Tibial nerve (tissue), 4 donors: ENCODE measurements around the gene NPEPPS. TPM values are rescaled to one million over a fixed set of nuclear protein-coding genes. Genes with fewer than 3 reads are reported as not detected.

Source experiments
- DNase-seq, 2 donors: peaks; one replicate each; pipeline ENCODE4 v3.0.0-alpha.2; 2019; ENCODE audit warnings: low spot score in 2 of 2
- H3K27ac ChIP-seq, 4 donors: fragments of 200-600 bp; sonication (generic) in 3 of 4; one replicate each; pipeline ENCODE4 v1.5.1; 2017 to 2019; ENCODE audit warnings: mild to moderate bottlenecking in 1 of 4
- H3K27me3 ChIP-seq, 2 donors: fragments of 200-600 bp; sonication (generic) in 1 of 2; one replicate each; pipeline versions ENCODE4 v1.5.1 to v1.6.0; 2017 to 2019
- H3K36me3 ChIP-seq, 3 donors: fragments of 200-600 bp; sonication (generic); one replicate each; pipeline ENCODE4 v1.5.1; 2018 to 2019
- H3K4me1 ChIP-seq, 4 donors: fragments of 200-600 bp; sonication (generic) in 3 of 4; one replicate each; pipeline ENCODE4 v1.5.1; 2017 to 2019
- H3K4me3 ChIP-seq, 4 donors: fragments of 200-600 bp; sonication (generic) in 3 of 4; one replicate each; pipeline ENCODE4 v1.5.1; 2017 to 2019; ENCODE audit warnings: mild to moderate bottlenecking in 1 of 4, moderate library complexity in 1 of 4
- H3K9me3 ChIP-seq, 4 donors: fragments of 200-600 bp; sonication (generic) in 3 of 4; one replicate each; pipeline ENCODE4 v1.5.1; 2017 to 2019
- CTCF ChIP-seq, 5 experiments: fragments of 200-600 bp in 3 of 5; fragments of 450-650 bp in 2 of 5; sonication (generic) in 3 of 5; IDR thresholded peaks; one replicate each; pipeline ENCODE4 v1.5.1; 2016 to 2019; ENCODE audit warnings: antibody characterized with exemption in 5 of 5, mild to moderate bottlenecking in 3 of 5, moderate library complexity in 2 of 5
- EP300 ChIP-seq, 2 donors: sonication (generic); formaldehyde crosslinking; IDR thresholded peaks; one replicate each; pipeline ENCODE4 v1.6.1; 2017; ENCODE audit warnings: antibody characterized with exemption in 2 of 2, mild to moderate bottlenecking in 1 of 2
- POLR2A ChIP-seq, 2 donors: fragments of 450-650 bp; IDR thresholded peaks; one replicate each; pipeline ENCODE4 v1.6.1; 2017; ENCODE audit warnings: antibody characterized with exemption in 2 of 2, mild to moderate bottlenecking in 2 of 2, moderate library complexity in 2 of 2
- WGBS, 2 donors: methylation state at CpG; one replicate each; pipeline ENCODE4 v1.1.5; 2018; 5-methylcytosine and 5-hydroxymethylcytosine counted together
- total RNA-seq, 4 donors: library from RNA; depleted of rRNA; stranded (reverse); fragments of >200 nt; gene quantifications; one replicate each; pipeline ENCODE4 v1.1.0, GENCODE V29; 2016

Gene NPEPPS
- total RNA-seq, 4 donors from 2014 or later = 102 to 118 (median 115) TPM

DNA sequence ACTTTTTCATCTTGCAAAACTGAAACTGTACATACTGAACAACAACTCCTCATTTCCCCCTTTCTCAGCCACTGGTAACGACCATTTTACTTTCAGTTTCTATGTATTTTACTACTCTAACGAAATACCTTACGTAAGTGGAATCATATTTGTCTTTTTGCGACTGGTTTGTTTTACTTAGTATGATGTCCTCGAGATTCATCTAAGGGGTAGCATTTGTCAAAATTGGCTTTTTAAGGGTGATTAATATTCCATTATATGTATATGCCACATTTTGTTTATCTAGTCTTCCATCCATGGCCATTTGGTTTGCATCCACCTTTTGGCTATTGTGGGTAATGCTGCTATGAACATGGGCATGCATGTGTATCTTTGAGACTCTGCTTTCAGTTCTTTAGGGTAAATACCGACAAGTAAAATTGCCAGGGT lies 129.2 kb downstream of the NPEPPS start:
- Histone ChIP-seq H3K36me3 (peaks cover 14 to 100% (median 47%) of the 10 kb centered on the region in 3 donors), H3K27ac (peak overlapping the region in 1 of 4 donors; percentile 28), H3K9me3 (no peaks in the 10 kb centered on the region), H3K4me3 (peak overlapping the region in 1 of 4 donors; percentile 0), H3K4me1 (peaks cover 0 to 23% (median 2%) of the 10 kb centered on the region in 4 donors), H3K27me3 (no peaks in the 10 kb centered on the region)
- no peak for DNase-seq
- 69 to 74% methylated on average over 6 of the region's 6 CpGs for WGBS, 2 donors
- TF ChIP-seq POLR2A (IDR thresholded peaks at IDR 0.05) (no peak), CTCF (IDR thresholded peaks at IDR 0.05) (peak in 1 of 5 experiments; percentile 8)

GRCh38 chr17:47663912-47664623 lies 133.2 kb downstream of the NPEPPS start:
- TF ChIP-seq POLR2A (IDR thresholded peaks at IDR 0.05) (no peak), CTCF (IDR thresholded peaks at IDR 0.05) (peak; percentile 52 to 74 (median 71))
- Histone ChIP-seq H3K4me3 (no peak overlapping the region), H3K4me1 (peaks cover 0 to 14% (median 2%) of the 10 kb centered on the region in 4 donors), H3K36me3 (peaks cover 9 to 98% (median 22%) of the 10 kb centered on the region in 3 donors), H3K27me3 (no peaks in the 10 kb centered on the region), H3K9me3 (no peaks in the 10 kb centered on the region), H3K27ac (no peak overlapping the region)
- peak in 1 of 2 donors; percentile 71 for DNase-seq
- WGBS, 2 donors = 39 to 43% methylated on average over 6 of the region's 6 CpGs

DNA sequence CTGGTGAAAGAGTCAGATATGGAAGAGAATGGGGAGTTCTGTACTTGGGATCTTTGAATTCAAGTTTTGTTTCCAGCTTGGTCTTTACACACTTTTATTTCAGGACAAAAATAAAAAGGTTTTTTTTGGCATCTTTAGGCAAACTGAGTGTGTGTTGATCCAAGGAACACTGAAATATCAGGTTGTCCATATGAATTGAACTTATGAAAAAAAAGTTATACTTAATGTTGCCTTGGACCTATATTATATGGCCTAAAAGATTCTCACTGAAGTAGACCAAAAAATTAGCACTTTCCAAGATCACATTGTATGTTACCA lies 133.7 kb downstream of the NPEPPS start:
- no peak overlapping the region for H3K27ac ChIP-seq
- DNase-seq = no peak
- H3K9me3 ChIP-seq = no peaks in the 10 kb centered on the region
- TF ChIP-seq CTCF (IDR thresholded peaks at IDR 0.05) (no peak), POLR2A (IDR thresholded peaks at IDR 0.05) (no peak), EP300 (IDR thresholded peaks at IDR 0.05) (no peak)
- H3K4me3 ChIP-seq = no peak overlapping the region
- peaks cover 0 to 9% (median 1%) of the 10 kb centered on the region in 4 donors for H3K4me1 ChIP-seq
- H3K36me3 ChIP-seq = peaks cover 9 to 98% (median 26%) of the 10 kb centered on the region in 3 donors
- no peaks in the 10 kb centered on the region for H3K27me3 ChIP-seq

- DNase-seq = no peak
- Histone ChIP-seq H3K27me3 (no peaks in the 10 kb centered on the region), H3K4me1 (no peaks in the 10 kb centered on the region), H3K4me3 (no peak overlapping the region), H3K9me3 (no peaks in the 10 kb centered on the region), H3K27ac (no peak overlapping the region), H3K36me3 (peaks cover 12 to 98% (median 37%) of the 10 kb centered on the region in 3 donors)
- TF ChIP-seq EP300 (IDR thresholded peaks at IDR 0.05) (no peak), CTCF (IDR thresholded peaks at IDR 0.05) (no peak), POLR2A (IDR thresholded peaks at IDR 0.05) (no peak)
- WGBS, 2 donors = 50 to 54% methylated on average over 3 of the region's 3 CpGs
Observed at GRCh38 chr17:47665655-47666054, 134.7 kb downstream of the NPEPPS start.

- no peak for DNase-seq
- H3K27me3 ChIP-seq = no peaks in the 10 kb centered on the region
- H3K36me3 ChIP-seq = peaks cover 8 to 98% (median 46%) of the 10 kb centered on the region in 3 donors
- H3K4me3 ChIP-seq = no peak overlapping the region
- H3K9me3 ChIP-seq = no peaks in the 10 kb centered on the region
- H3K4me1 ChIP-seq = no peaks in the 10 kb centered on the region
- 65 to 76% methylated on average over 4 of the region's 4 CpGs for WGBS, 2 donors
- TF ChIP-seq CTCF (IDR thresholded peaks at IDR 0.05) (no peak), EP300 (IDR thresholded peaks at IDR 0.05) (no peak), POLR2A (IDR thresholded peaks at IDR 0.05) (no peak)
- H3K27ac ChIP-seq = no peak overlapping the region
Observed at GRCh38 chr17:47669081-47669480, 138.2 kb downstream of the NPEPPS start.
